Measurements from ENCODE around the gene ITGA3.
"Not testable (repeated sequence)": the region's sequence is repeated elsewhere in the genome, so short reads cannot be mapped to it uniquely, and the experiment has no call there.

ITGA3 gene

GRCh38 chr17:50052241-50052796 is 3.6 kb upstream of the ITGA3 start:
- no peak for DNase-seq (ENCODE audit: low spot score)

- no peak for DNase-seq (ENCODE audit: low spot score)
Observed at GRCh38 chr17:50052822-50053653, 2.9 kb upstream of the ITGA3 start.

GRCh38 chr17:50053654-50053960 is 2.3 kb upstream of the ITGA3 start:
- no peak for DNase-seq (ENCODE audit: low spot score)

- no peak for DNase-seq (ENCODE audit: low spot score)
Observed at GRCh38 chr17:50055055-50055425, 870 bp upstream of the ITGA3 start.

- peak; percentile 93 for DNase-seq (ENCODE audit: low spot score)
Observed at GRCh38 chr17:50056217-50056960, 479 bp downstream of the ITGA3 start.

- DNase-seq (ENCODE audit: low spot score): no peak
Observed at GRCh38 chr17:50056961-50057330, 1.0 kb downstream of the ITGA3 start.

GRCh38 chr17:50057521-50057991 is 1.6 kb downstream of the ITGA3 start:
- DNase-seq (ENCODE audit: low spot score): peak; percentile 34

- no peak for DNase-seq (ENCODE audit: low spot score)
Observed at GRCh38 chr17:50058296-50058953, 2.5 kb downstream of the ITGA3 start.

- DNase-seq (ENCODE audit: low spot score): no peak
Observed at GRCh38 chr17:50059256-50059655, 3.3 kb downstream of the ITGA3 start.

- no peak for DNase-seq (ENCODE audit: low spot score)
Observed at GRCh38 chr17:50059759-50060273, 3.9 kb downstream of the ITGA3 start.

GRCh38 chr17:50060951-50061712 is 5.2 kb downstream of the ITGA3 start:
- no peak for DNase-seq (ENCODE audit: low spot score)

- DNase-seq (ENCODE audit: low spot score): not testable (repeated sequence)
Observed at GRCh38 chr17:50061713-50062045, 5.8 kb downstream of the ITGA3 start.

- no peak for DNase-seq (ENCODE audit: low spot score)
Observed at GRCh38 chr17:50062293-50063243, 6.7 kb downstream of the ITGA3 start.

- DNase-seq (ENCODE audit: low spot score): no peak
Observed at GRCh38 chr17:50063561-50064252, 7.8 kb downstream of the ITGA3 start.

GRCh38 chr17:50064253-50065001 is 8.5 kb downstream of the ITGA3 start:
- no peak for DNase-seq (ENCODE audit: low spot score)

GRCh38 chr17:50065056-50065455 is 9.1 kb downstream of the ITGA3 start:
- no peak for DNase-seq (ENCODE audit: low spot score)

GRCh38 chr17:50066995-50067394 is 11.1 kb downstream of the ITGA3 start:
- DNase-seq (ENCODE audit: low spot score): no peak

- no peak for DNase-seq (ENCODE audit: low spot score)
Observed at GRCh38 chr17:50067996-50068395, 12.1 kb downstream of the ITGA3 start.
